Posterior cingulate gyrus (tissue), 11 donors: ENCODE data around the gene SMOC1.
A peak's percentile ranks its signal among the peaks of the same experiment; 100 is the strongest.

Experiments
- DNase-seq, 10 donors: peaks; one replicate each; pipeline versions ENCODE4 v3.0.0 to v3.0.0-alpha.2; 2020 to 2021; ENCODE audit warnings: mixed read lengths in 3 of 10
- intact Hi-C: fragments of 100-400 bp; cut with DNase I; formaldehyde crosslinking; loops from one replicate; pipeline ENCODE4 v1.15.1; 2023

The SMOC1 gene

GRCh38 chr14:69879175-69880043, at the start of gene SMOC1:
Gene SMOC1, plus strand, starts transcription at chr14:69879416. Its CDS starts 263 bp downstream, at chr14:69879679.
- intact Hi-C loops = loop anchor here (5.0 to 10.0 kb wide), 3 partner anchors 33 to 133 kb away; no protein-coding TSS in a partner anchor
- DNase-seq = peak; percentile 21 to 96 (median 71)

GRCh38 chr14:69838881-69839416, 40.3 kb upstream of the SMOC1 start:
- intact Hi-C loops = no loop called here
- no peak for DNase-seq

GRCh38 chr14:69839661-69840060, 39.6 kb upstream of the SMOC1 start:
- intact Hi-C loops = no loop called here
- no peak for DNase-seq

GRCh38 chr14:69841656-69842055, 37.6 kb upstream of the SMOC1 start:
- DNase-seq = no peak
- intact Hi-C loops = no loop called here

GRCh38 chr14:69842686-69843420, 36.4 kb upstream of the SMOC1 start:
- DNase-seq = no peak
- intact Hi-C loops = no loop called here

GRCh38 chr14:69844171-69844570, 35.0 kb upstream of the SMOC1 start:
- intact Hi-C loops = no loop called here
- DNase-seq = no peak

- DNase-seq = no peak
- intact Hi-C loops = no loop called here
Observed at GRCh38 chr14:69845050-69845581, 34.1 kb upstream of the SMOC1 start.

GRCh38 chr14:69845787-69846186, 33.4 kb upstream of the SMOC1 start:
- intact Hi-C loops = no loop called here
- DNase-seq = no peak

- no peak for DNase-seq
- intact Hi-C loops = no loop called here
Observed at GRCh38 chr14:69848156-69848555, 31.1 kb upstream of the SMOC1 start.

- no peak for DNase-seq
- intact Hi-C loops = no loop called here
Observed at GRCh38 chr14:69848903-69849391, 30.3 kb upstream of the SMOC1 start.

- intact Hi-C loops = no loop called here
- peak in 2 of 10 donors; percentile 11 to 22 for DNase-seq
Observed at GRCh38 chr14:69850086-69850735, 29.0 kb upstream of the SMOC1 start.

GRCh38 chr14:69850736-69851112, 28.5 kb upstream of the SMOC1 start:
- no peak for DNase-seq
- intact Hi-C loops = no loop called here

- no peak for DNase-seq
- intact Hi-C loops = no loop called here
Observed at GRCh38 chr14:69852531-69853321, 26.5 kb upstream of the SMOC1 start.

- intact Hi-C loops = no loop called here
- DNase-seq = peak in 1 of 10 donors; percentile 79
Observed at GRCh38 chr14:69853774-69854173, 25.4 kb upstream of the SMOC1 start.

- intact Hi-C loops = no loop called here
- DNase-seq = no peak
Observed at GRCh38 chr14:69854598-69854997, 24.6 kb upstream of the SMOC1 start.

GRCh38 chr14:69855180-69855832, 23.9 kb upstream of the SMOC1 start:
- DNase-seq = no peak
- intact Hi-C loops = no loop called here

- intact Hi-C loops = no loop called here
Observed at GRCh38 chr14:69858801-69859200, 20.4 kb upstream of the SMOC1 start.

GRCh38 chr14:69859591-69859990, 19.6 kb upstream of the SMOC1 start:
- intact Hi-C loops = no loop called here
- no peak for DNase-seq

More at GRCh38 chr14:69858801-69859200, 20.4 kb upstream of the SMOC1 start:
- DNase-seq = no peak

- no peak for DNase-seq
- intact Hi-C loops = no loop called here
Observed at GRCh38 chr14:69860221-69860620, 19.0 kb upstream of the SMOC1 start.
